Astrocyte of the spinal cord (primary cell): ENCODE measurements around the gene LYSET.
"Not testable (repeated sequence)": the region's sequence is repeated elsewhere in the genome, so short reads cannot be mapped to it uniquely, and the experiment has no call there.

Experiments
- DNase-seq: peaks from one replicate; pipeline ENCODE4 v3.0.0; 2011; ENCODE audit warnings: low read depth, low spot score
- H3K4me3 ChIP-seq: 2 replicates; pipeline ENCODE4 v1.5.1; 2011; ENCODE audit warnings: low read depth, mild to moderate bottlenecking, low read length, moderate library complexity
- in situ Hi-C: cut with HindIII; loops from 2 replicates; pipeline ENCODE4 v1.10.0; 2017; ENCODE audit warnings: low sequenced_read_pairs
- TF ChIP-seq, protein P1 (sequence below): IDR thresholded peaks from 2 replicates; pipeline ENCODE4 v1.5.1; 2012; ENCODE audit warnings: low read depth, mild to moderate bottlenecking, low read length, inconsistent platforms

Gene LYSET

DNA sequence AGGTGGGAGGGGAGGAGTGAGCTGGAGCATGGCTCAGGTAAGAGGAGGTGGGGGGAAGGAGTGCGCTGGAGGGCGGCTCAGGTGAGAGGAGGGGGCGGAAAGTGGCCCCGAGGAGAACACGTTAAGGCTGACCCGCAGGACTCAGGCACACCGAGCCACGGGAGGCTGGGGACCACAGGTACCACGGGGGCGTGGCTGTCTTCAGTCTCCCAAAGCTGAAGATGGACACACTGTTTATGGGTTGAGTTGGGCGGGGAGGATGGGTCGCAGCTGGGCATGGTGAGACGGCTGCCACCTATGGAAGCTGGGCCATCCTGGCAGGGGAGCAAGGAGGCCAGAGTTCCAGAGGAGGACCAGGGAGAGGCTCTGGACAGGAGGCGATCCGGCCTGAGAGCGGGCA, 45.4 kb downstream of the LYSET start:
- no peak for DNase-seq
- in situ Hi-C loops, result no loop called here
- TF ChIP-seq, protein P1, sequence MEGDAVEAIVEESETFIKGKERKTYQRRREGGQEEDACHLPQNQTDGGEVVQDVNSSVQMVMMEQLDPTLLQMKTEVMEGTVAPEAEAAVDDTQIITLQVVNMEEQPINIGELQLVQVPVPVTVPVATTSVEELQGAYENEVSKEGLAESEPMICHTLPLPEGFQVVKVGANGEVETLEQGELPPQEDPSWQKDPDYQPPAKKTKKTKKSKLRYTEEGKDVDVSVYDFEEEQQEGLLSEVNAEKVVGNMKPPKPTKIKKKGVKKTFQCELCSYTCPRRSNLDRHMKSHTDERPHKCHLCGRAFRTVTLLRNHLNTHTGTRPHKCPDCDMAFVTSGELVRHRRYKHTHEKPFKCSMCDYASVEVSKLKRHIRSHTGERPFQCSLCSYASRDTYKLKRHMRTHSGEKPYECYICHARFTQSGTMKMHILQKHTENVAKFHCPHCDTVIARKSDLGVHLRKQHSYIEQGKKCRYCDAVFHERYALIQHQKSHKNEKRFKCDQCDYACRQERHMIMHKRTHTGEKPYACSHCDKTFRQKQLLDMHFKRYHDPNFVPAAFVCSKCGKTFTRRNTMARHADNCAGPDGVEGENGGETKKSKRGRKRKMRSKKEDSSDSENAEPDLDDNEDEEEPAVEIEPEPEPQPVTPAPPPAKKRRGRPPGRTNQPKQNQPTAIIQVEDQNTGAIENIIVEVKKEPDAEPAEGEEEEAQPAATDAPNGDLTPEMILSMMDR, result no peak
- H3K4me3 ChIP-seq, result no peak overlapping the region

DNA sequence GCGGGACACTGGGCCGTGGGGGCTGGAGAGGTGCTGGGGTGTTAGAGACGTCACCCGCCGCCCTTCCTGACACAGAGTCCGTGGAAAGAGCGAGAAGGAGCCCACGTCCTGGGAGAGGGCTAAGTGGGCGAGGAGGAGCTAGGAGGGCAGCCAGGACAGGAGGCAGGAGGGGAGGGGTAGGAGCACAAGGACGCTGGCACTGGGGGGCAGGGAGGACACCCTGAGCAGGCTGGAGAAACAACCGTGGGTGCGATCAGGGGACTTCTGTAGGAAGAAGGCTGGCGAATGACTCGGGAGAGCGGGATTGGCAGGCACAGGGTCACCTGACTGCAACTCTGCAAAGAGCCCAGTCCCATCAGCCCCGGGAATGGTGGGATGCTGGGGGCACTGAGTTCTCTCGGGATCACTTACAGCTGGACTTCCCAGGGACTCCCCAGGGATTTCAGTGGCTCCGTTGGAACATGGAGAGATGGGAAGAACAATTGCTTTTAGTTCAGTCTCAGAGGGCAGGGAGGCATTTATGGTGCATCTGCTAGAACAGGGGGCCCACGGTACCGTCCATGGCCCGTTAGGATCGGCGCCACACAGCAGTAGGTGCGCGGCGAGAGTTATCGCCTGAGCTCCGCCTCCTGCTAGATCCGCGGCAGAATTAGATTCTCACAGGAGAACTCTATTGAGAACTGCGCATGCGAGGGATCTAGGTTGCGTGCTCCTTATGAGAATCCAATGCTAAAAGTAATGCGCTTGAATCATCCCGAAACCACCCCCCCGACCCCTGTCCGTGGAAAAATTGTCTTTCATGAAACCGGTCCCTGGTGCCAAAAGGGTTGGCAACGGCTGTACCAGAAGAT, 46.2 kb downstream of the LYSET start:
- peak; percentile 59 for DNase-seq
- H3K4me3 ChIP-seq, result peak overlapping the region; percentile 56
- in situ Hi-C loops, result no loop called here
- TF ChIP-seq, protein P1, result no peak

DNA sequence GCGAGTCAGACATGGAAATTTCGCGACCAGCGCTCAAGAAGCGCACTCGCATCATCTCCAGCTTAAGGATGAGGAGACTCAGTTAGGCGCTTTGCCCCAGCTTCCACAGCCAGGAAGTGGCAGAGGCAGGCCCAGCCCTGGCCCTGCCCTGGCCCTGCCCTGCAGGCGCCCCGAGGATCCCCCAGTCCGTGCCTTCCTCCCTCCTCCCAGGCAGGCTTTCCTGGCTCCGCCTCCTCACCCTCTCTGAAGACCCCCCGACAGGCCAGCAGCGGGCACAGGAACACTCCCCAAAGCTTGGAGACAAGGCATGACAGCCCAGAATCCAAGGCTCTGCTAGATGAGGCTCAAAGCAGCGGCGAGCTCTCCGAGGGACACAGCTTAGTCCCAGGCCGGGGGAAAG, 47.0 kb downstream of the LYSET start:
- in situ Hi-C loops, result no loop called here
- peak overlapping the region; percentile 56 for H3K4me3 ChIP-seq

DNA sequence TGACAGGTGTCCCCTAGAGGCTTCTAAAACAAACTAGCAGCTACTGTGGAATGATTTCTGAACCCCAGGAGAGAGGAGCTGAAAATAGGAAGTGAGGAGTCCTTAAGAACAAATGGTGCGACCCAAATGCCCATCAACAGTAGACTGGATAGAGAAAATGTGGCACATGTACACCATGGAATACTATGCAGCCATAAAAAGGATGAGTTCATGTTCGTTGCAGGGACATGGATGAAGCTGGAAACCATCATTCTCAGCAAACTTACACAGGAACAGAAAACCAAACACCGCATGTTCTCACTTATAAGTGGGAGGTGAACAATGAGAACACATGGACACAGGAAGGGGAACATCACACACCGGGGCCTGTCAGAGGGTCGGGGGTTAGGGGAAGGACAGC, 48.0 kb downstream of the LYSET start:
- DNase-seq, in situ Hi-C loops: not testable (repeated sequence)

More for the DNA sequence above, 47.0 kb downstream of the LYSET start:
- TF ChIP-seq, protein P1, result no peak
- DNase-seq, result no peak

DNA sequence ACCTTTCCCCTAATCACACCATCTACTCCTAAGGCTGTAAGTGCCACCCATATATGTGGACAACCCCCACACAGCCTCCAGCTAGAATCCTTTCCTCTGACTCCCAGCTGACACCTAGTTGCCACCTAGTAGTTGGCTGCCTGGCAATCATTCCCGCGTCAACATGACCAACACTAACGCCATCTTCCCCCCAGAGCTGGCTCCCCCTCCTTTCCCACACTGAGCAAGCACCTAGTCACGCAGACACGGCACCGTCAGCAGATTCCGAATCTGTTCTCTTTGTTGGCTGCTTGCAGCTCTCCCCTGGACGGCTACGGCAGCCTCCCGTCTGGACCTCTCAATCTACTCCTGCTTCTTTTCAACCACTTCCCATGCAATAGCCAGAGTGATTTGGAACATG, 49.7 kb downstream of the LYSET start:
- DNase-seq, result peak; percentile 69
- TF ChIP-seq, protein P1, result no peak
- in situ Hi-C loops, result no loop called here
- H3K4me3 ChIP-seq, result no peak overlapping the region

More for the DNA sequence above, 48.0 kb downstream of the LYSET start:
- not testable (repeated sequence) for H3K4me3 ChIP-seq
